ENCODE measurements around the gene CLIP3. TPM values are rescaled to one million over a fixed set of nuclear protein-coding genes. Genes with fewer than 3 reads are reported as not detected.
"Not testable (repeated sequence)": the region's sequence is repeated elsewhere in the genome, so short reads cannot be mapped to it uniquely, and the experiment has no call there.

CLIP3 gene
- total RNA-seq, 2 donors from 2014 or later, result 7.2 to 7.9 TPM

DNA sequence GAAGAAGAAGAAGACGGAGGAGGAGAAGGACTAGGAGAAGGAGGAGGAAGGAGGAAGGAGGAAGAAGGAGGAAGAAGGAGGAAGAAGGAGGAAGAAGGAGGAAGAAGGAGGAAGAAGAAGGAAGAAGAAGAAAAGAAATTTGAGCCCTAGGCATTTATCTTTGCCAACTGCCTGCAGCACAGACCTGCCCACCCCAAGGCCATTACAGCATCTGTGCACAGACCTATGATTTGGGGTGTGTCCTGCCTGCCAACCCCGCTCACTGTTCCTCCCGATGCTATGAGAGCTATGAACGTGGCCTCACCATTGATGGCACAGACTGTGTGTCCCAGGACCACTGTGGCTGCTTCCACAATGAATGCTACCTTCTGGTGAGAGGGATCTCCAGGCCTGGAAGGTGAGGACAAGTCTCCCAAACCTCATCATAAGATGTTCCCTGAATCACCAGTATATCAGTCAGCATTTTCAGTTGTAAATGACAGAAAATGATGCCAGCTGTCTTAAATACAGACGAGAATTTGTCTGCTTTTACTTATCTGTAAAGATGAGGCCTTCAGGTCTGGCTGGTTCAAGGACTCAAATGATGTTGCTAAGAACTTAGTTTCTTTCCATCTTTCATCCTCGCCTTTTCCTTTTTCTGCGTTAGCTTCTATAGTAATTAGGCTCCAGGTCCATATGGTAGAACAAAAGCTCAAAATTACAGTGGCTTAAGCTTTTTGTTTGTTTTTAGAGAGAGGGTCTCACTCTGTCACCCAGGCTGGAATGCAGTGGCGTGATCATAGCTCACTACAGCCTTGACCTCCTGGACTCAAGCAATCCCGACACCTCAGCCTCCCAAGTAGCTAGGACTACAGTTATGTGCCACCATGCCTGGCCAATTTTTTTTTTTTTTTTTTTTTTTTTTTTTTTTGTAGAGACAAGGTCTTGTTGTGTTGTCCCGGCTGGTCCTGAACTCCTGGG lies 41.6 kb downstream of the CLIP3 start:
- intact Hi-C loops (cut with DNase I), result no loop called here
- DNase-seq (no peak), ATAC-seq (no peak)

DNA sequence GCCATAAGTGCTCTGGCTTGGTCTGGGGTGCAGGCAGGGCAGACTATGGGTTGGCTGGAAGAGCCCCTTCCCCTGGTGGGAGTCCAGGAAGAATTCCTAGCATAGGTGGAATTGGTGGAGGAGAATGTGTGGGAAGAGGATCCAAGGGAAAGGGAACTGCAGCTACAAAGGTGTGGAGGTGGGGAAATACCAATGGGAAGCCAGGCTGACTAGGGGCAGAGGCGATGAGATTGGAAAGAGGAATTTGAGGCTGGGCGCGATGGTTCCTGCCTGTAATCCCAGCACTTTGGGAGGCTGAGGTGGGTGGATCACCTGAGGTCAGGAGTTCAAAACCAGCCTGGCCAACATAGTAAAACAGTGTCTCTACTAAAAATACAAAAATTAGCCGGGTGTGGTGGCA lies 42.5 kb downstream of the CLIP3 start:
- intact Hi-C loops (cut with DNase I), result no loop called here
- no peak for DNase-seq
- ATAC-seq, result no peak

DNA sequence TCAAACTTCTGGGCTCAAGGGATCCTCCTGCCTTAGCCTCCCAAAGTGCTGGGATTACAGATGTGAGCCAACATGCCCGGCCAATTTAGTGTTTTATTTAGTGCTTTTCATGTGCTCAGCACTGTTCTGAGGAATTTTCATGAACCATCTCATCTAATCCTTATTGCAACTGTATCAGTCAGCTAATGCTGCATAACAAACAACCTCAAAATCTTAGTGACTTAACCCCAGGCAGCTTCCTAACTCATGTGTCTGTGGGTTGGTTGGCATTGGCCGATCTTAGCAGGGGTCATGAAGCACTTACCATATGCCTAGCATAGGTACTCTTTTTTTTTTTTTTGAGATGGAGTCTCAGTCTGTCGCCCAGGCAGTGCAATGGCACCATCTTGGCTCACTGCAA lies 43.8 kb downstream of the CLIP3 start:
- ATAC-seq, result no peak
- no peak for DNase-seq
- intact Hi-C loops (cut with DNase I), result no loop called here

DNA sequence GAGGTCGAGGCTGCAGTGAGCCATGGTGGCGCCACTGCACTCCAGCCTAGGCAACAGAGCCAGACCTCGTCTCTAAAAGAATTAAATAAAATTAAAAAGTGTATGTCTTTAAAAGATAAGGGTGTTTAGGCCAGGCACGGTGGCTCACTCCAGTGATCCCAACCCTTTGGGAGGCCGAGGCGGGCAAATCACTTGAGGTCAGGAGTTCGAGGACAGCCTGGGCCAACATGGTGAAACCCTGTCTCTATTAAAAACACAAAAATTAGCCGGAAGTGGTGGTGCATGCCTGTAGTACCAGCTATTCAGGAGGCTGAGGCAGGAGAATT lies 45.1 kb downstream of the CLIP3 start:
- intact Hi-C loops (cut with DNase I), result no loop called here
- DNase-seq, result no peak
- ATAC-seq, result no peak

DNA sequence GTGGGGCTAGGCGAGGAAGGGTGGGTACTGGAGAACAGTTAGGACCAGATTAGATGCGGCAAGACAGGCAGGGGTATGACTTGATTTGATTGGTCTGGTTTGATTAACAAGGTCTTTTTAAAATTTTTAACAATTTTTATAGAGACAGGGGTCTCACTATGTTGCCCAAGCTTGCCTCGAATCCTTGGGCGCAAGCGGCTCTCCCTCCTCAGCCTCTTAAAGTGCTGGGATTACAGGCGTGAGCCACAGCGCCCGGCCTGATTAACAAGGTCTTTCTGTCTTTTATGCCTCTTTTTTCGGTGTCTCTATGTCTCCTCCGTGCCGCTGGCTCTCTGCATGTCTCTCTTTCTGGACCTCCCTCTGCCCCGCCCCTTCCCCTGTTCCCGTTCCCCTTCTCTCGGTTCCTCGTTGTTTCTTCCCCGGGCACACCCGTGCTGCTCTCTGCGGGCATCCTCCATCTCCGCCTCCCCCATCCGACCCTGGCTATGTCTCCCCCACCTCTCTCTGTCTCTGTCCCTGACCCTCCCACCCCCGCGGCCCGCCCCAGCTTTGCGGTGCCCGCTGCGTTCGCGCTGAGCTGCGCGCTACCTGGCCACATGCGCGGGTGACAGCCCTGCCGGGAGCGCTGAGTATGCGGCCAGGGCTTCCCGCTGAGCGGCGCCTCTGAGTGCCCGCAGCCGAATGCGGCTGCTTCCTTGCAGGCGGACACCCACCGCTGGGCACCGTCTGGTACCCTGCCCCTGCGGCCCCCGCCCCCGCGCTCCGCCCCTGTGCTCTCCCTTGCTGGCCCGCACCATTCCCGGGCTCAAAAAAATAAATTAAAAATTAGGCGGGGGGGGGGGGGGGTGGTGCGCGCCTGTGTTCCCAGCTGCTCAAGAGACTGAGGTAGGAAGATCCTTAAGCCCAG lies 45.8 kb downstream of the CLIP3 start:
- ATAC-seq (peak in 1 of 2 donors; percentile 69), DNase-seq (no peak)
- intact Hi-C loops (cut with DNase I), result no loop called here

DNA sequence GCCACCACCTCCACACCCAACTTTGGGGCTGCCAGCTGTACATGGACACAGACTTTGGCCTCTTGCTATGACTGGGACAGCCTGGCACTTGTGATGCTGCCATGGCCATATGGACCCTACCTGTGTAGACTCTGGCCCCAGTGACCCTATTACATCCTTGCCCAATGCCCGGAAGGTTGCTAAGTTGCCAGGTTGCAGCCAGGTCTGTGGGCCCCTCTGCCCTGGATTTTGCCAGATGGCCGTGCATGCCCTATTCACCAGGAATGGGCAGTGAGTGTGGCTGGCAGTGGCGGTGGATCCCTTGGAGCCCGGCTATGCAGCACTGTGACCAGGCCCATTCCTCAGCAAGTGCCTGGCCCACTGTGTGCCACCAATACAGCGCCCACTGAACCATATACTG lies 46.6 kb downstream of the CLIP3 start:
- DNase-seq (no peak), ATAC-seq (no peak)
- intact Hi-C loops (cut with DNase I), result no loop called here

DNA sequence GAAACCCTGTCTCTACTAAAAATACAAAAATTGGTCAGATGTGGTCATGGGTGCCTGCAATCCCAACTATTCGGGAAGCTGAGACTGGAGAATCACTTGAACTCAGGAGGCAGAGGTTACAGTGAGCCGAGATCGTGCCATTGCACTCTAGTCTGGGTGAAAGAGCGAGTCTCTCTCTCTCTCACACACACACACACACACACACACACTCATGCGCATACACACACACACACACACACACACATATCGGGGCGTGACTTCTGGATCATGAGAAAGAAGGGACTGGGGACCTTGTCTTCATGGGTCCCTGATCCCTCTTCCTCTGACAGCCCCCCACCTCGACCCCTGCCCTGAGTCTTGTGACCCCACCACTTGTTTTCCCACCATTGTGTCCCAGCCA lies 49.5 kb downstream of the CLIP3 start:
- DNase-seq, result no peak
- intact Hi-C loops (cut with DNase I), result no loop called here
- no peak for ATAC-seq

DNA sequence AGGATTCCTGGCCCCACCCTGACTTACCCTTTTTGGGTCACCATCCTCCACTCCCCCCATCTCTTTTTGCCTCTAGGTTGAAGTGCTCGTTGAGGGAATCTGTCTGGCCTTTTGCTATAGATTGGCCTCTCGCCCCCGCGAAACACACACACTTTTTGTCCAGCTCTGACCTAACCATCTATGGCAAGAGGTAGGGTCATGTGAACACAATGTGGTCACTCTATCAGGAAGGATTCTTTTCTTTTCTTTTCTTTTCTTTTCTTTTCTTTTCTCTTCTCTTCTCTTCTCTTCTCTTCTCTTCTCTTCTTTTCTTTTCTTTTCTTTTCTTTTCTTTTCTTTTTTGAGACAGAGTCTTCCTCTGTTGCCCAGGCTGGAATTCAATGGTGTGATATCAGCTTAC lies 51.7 kb downstream of the CLIP3 start:
- ATAC-seq; intact Hi-C loops (cut with DNase I); DNase-seq: not testable (repeated sequence)

DNA sequence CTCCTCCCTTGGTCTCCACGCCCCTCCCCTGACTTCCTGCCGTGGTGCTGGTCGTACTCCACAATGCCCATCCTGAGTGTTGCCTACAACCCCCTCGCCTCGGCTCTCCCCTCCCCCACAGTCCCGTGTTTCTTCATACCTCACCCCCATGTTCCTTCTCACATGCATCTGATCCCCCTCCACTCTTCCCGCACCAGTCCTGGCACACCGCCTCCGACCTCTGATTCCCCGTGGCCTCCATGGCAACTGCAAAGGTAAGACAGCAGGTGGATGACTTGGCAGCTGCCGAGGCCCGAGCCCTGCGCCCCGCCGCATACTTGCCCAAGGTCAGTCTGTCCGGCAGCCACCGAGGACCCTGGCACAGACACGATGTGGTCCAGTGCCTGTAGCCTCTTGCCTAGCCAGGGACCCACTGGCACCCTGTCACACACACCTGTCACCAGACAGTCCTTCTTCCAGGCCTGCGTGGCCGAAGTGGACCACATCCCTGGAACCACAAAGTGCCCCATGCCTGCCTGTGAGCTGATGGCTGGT lies 53.8 kb downstream of the CLIP3 start:
- intact Hi-C loops (cut with DNase I), result no loop called here
- DNase-seq (no peak), ATAC-seq (no peak)

DNA sequence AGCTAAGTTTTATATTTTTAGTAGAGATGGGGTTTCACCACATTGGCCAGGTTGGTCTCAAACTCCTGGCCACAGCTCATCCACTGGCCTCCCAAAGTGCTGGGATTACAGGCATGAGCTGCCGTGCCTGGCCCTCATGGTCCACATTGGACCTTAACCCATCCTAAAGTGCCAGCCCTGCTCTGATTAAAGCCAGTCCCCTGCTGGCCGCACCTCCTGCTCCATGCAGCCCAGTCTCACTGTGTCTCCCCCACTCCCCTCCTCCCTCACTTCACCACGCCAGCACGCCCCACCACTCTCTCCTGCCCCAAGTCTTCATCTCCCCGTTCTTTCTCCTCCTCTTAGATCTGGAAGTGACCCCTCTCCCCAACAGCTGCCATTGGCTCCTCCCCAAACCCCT lies 54.4 kb downstream of the CLIP3 start:
- intact Hi-C loops (cut with DNase I), result no loop called here
- ATAC-seq (no peak), DNase-seq (no peak)

DNA sequence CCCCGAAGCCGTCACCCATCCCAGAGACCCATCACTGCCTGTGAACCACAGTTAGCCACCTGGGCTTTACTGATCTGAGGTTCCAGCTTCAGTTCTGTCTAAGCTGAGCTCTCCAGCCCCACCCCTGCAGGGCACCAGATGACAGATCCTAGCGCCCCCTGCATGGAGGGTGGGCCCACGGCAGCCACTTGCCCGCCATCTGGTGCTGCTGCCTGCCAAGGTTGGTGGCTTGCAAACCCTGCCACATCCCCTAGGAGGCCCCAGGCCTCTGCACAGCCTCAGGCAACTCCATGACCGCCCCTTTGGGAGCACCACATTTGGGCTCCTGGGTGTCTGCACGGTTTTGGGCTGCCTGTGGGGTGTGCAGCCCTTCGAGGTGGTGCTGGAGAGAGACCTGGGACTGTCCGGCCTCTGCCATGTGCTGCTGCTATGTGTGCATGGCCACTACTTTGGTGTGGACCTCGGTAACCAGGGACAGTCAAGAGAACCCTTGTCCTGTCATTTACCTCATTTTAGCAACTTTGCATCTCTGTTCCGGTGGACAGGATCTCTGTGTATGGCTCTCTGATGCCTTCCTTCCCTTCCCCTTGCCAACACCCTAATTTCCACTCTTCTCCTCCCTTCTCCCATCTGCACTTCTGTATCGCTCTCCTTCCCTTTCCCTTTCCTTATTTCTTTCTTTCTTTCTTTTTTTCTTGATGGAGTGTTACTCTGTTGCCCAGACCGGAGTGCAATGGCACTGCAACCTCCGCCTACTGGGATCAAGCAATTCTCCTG lies 55.0 kb downstream of the CLIP3 start:
- ATAC-seq (no peak), DNase-seq (no peak)
- intact Hi-C loops (cut with DNase I), result no loop called here

DNA sequence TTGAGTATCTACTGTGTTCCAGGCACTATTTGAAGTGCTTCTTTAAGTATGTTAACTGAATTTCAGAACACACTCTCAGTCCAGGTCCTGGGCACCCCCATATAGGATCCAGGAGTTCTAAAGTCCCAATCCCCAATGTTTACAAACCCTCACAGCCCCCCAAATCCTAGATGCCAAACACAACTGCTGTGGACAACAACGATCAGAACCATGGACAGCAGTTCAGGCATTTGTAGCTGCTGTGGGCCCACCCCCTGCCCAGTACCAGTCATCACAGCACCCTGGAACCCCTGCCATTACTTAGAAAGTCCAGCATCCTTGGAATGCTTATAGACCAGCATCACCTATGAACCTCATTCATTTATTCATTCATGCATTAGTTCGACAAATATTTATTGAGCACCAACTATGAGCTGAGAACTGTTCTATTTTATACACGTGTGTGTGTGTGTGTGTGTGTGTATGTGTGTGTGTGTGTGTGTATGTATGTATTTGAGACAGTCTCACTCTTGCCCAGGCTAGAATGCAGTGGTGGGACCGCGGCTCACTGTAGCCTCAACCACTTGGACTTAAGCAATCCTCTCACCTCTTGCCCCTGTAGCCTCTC lies 57.0 kb downstream of the CLIP3 start:
- no peak for DNase-seq
- intact Hi-C loops (cut with DNase I), result no loop called here
- ATAC-seq, result no peak

DNA sequence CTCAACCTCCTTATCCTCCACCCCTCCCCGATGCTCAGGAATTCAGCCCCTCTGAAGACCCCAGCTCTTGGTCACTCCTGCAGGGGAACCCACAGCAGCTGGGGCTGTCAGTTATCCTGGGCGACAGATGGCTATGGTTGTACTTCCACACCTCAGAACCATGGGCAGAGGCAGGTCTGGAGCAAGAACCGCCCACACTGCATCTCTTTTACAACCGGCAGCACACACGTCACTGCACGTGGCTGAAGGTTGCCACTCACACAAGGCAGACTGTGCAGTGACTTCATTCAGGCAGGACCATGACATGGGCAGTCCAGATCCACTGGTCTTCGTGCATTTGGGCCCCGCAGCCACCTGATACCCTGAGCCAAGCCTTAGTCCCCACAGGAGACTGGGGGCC lies 59.2 kb downstream of the CLIP3 start:
- DNase-seq, result no peak
- intact Hi-C loops (cut with DNase I), result no loop called here
- ATAC-seq, result no peak

DNA sequence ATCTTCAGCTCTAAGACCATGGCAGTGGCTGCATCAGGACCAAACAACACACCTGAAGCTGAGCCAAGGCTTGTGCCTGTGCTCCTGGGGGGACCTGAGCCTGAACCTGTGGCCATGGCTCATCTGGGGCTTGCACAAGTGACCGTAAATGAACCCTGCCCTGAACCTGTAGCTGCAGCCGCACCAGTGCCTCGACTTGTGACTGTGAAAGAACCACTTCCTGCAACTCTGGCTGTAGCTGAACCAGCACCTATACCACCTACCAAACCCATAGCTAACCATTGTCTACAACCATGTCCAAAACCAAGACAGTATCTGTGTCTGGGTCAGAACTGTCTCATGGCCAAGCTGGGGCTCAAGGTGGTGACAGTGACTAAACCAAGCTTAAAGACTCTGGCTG lies 65.9 kb downstream of the CLIP3 start:
- intact Hi-C loops (cut with DNase I), result no loop called here
- DNase-seq (no peak), ATAC-seq (no peak)

Other genes starting within 250 kb of the CLIP3 start
- not detected for gene PRODH2, start 220.0 kb downstream of the CLIP3 start, total RNA-seq
- gene NPHS1, start 180.4 kb downstream of the CLIP3 start, total RNA-seq, result not detected
- gene KIRREL2, start 176.0 kb downstream of the CLIP3 start, total RNA-seq, result under 1 TPM in 1 of 2 donors, not detected in 1; 0.06 TPM
- 10 to 100 TPM; 11.3 to 17.0 TPM for gene APLP1, start 164.3 kb downstream of the CLIP3 start, total RNA-seq
- 1 to 10 TPM; 3.9 to 5.4 TPM for gene NFKBID, start 132.3 kb downstream of the CLIP3 start, total RNA-seq
- 10 to 100 TPM in 1 of 2 donors, 1 to 10 TPM in 1; 6.9 to 15.5 TPM for gene HCST, start 130.3 kb downstream of the CLIP3 start, total RNA-seq
- 10 to 100 TPM; 43.4 to 88.7 TPM for gene TYROBP, start 124.6 kb downstream of the CLIP3 start, total RNA-seq
- gene LRFN3, start 96.5 kb downstream of the CLIP3 start, total RNA-seq, result 1 to 10 TPM; 7.6 to 9.7 TPM
- 10 to 100 TPM; 11.4 to 16.0 TPM for gene SDHAF1, start 37.7 kb downstream of the CLIP3 start, total RNA-seq
- under 1 TPM in 1 of 2 donors, not detected in 1; 0.27 TPM for gene SYNE4, start 24.1 kb downstream of the CLIP3 start, total RNA-seq
- gene ALKBH6, start 18.7 kb downstream of the CLIP3 start, total RNA-seq, result 10 to 100 TPM; 11.6 to 13.2 TPM
- gene THAP8, start 21.4 kb upstream of the CLIP3 start, total RNA-seq, result 1 to 10 TPM; 2.3 to 4.4 TPM
- 10 to 100 TPM in 1 of 2 donors, 1 to 10 TPM in 1; 4.4 to 18.1 TPM for gene WDR62, start 22.0 kb upstream of the CLIP3 start, total RNA-seq
- not detected for gene OVOL3, start 78.3 kb upstream of the CLIP3 start, total RNA-seq
- 100 to 1,000 TPM in 1 of 2 donors, 10 to 100 TPM in 1; 92.6 to 104 TPM for gene POLR2I, start 82.0 kb upstream of the CLIP3 start, total RNA-seq
- gene TBCB, start 82.6 kb upstream of the CLIP3 start, total RNA-seq, result 10 to 100 TPM; 81.2 to 85.0 TPM
- gene CAPNS1, start 107.2 kb upstream of the CLIP3 start, total RNA-seq, result 100 to 1,000 TPM; 614 TPM
- 1,000 to 10,000 TPM; 1,384 to 1,769 TPM for gene COX7A1, start 119.6 kb upstream of the CLIP3 start, total RNA-seq
- 1 to 10 TPM; 4.5 to 4.8 TPM for gene ZNF565, start 181.8 kb upstream of the CLIP3 start, total RNA-seq
- 10 to 100 TPM; 28.0 to 48.6 TPM for gene ZNF146, start 182.2 kb upstream of the CLIP3 start, total RNA-seq

Data from left cardiac atrium (tissue), 4 donors.